OCI-M1 (cell line): ENCODE results near the gene NAV3.
"Not testable (repeated sequence)": the region's sequence is repeated elsewhere in the genome, so short reads cannot be mapped to it uniquely, and the experiment has no call there.

Experiments
- DNase-seq: peaks from one replicate; lab custom pipeline; 2025; lab: John Stamatoyannopoulos, UW

NAV3 gene

DNA sequence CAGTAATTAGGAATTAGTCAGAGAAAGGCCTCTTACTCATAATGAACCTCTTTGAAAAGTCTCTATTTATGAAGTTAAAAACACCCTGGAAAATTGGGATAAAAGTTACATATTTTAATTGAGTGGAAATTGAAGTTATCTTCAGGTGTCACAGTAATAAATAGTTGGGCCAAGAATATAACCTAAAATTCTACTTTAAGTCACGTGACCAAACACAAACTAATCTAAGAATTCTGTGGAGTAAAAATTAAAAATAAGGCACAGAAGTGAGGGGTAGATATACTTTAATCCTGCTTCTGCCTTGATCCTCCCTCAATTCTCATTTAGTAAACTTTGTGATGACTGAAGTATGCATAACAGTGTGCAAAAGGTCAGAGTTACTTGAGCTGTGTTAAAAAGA, 226.4 kb downstream of the NAV3 start:
- DNase-seq: no peak

DNA sequence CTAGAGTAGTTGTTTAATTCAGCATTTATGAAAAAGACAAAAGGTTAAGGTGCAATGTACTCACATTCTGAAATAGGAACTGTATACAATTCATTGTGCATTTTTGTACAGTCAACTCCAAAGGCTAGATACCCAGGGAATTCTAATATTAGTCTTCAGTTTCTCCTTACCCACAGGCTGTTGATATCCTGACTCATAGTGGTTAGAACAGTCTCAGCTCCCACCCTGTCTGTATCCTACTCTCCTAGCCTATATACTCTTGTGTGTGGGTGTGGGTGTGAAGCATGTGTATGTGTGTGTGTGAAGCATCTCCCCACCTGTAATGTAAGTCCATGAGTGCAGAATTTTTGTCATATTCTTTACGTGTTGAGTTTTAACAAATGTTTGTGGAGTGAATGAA, 229.5 kb downstream of the NAV3 start:
- DNase-seq: no peak

DNA sequence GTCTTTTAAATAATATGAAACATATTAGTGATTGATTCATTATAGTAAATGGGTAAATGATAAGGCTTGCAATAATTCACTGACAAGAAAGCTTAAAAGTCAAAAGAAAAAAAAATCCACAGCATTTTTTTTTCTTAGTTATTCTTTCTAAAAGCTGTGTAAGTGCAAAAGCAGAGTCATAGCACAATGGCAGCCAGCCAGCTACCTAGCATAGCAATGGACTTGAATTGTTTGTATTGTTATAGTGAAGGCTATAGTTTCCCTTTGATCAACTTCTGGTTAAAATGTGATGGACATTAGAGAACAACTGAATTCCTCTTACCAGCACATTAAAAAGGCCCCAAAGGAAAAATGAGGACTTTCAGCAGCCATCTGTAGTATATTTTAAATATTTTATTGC, 232.1 kb downstream of the NAV3 start:
- peak; percentile 80 for DNase-seq

DNA sequence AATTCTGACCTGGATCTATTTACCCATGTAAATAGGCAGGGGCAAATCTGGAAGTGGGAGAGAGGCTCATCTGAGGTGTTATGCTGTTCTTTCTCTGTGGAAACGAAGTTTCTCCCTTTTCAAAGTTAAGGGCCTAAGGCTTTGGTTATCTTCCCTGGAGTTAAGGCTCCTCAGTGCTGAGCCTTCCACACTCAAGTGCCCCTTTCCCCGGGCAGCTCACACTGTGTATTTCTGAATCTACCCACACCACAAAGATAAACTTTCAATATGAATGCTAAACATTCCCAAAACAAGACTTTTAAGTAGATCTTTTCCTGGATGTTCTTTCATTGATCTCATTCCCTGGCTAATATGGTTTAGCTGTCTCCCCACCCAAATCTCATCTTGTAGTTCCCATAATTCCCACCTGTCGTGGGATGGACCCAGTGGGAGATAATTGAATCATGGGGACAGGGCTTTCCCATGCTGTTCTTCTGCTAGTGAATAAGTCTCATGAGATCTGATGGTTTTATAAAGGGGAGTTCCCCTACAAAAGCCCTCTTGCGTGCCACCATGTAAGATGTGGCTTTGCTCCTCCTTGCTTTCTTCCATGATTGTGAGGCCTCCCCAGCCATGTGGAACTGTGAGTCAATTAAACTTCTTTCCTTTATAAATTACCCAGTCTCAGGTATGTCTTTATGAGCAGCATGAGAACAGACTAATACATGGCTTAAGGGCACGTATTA, 251.1 kb downstream of the NAV3 start:
- DNase-seq: no peak

DNA sequence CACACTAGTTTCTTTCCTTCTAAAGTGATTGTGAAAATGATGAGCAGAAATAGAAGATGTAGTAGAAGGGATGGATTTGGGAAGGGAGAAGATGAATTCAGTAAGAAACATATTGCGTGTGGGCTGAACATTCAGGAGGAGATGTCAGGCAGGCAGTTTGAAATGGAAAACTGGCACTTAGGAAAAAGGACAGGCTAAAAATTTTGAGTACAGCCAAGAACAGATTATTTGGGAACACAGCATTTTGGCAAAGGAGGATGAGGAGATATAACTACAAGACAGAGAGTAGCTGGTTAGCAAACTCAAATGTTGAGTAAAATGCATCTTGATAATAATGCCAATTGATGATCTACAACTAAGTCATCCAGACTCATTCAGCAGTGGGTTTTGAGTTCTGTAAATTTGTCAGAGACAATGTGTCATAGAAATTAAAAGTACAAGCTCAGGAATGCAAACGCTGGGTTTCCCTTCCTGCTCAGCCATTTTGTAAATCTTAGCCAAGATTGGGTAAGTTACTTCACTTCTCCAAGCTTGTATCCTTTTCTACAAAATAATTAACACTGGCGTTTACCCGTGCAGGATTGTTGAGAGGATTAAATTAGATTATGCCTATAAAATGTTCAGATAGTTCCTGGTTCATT, 255.0 kb downstream of the NAV3 start:
- DNase-seq: no peak

DNA sequence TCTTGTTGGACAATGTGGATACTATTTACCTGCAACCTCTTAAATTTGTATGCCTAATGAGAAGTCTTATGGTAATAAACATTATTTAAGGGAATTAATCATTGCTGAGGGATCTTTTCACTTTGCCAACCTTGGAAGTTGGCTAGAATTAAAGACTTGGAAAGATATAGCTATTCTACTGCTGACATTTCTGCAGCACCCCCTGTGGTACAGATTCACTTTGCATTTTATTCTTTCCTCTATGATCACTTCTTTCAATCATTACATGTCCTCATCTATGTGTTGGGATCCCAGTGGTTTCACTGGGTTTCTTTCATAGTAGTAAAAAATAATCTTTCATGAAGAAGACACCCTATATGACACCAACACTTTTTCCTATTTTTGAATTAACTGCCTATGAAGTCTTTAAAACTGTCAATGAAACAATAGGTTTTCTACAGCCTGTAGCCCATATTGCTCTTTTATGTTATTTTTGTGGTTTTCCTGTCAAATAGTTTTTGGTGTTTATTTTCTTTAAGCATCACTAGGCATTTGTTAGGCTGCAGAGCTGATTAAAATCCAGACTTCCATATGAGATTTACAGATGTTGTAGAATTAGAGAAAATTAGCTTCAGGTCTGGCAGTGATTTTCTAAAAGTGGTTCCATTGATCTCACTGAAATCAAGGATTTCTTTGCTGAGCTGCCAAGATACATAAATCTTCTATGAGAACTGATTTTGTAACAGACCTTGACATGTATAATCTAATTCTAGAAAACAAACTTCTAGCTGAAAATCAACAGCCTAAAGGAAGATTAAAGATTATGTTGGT, 256.1 kb downstream of the NAV3 start:
- DNase-seq: peak; percentile 34

DNA sequence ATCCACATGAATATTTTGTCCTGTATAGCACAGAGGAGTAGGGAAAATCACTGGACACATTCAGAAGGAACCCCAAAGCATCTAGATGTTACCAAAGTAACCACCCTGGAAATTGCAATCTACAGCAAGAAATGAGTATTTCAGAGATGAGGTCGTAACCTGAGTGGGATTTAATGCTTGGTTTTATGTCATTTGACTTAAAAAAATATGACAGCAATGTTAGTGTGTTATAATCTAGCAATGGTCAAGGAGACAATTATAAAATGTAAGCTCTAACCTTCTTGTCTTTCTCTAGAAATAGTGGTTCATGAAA, 256.6 kb downstream of the NAV3 start:
- no peak for DNase-seq

DNA sequence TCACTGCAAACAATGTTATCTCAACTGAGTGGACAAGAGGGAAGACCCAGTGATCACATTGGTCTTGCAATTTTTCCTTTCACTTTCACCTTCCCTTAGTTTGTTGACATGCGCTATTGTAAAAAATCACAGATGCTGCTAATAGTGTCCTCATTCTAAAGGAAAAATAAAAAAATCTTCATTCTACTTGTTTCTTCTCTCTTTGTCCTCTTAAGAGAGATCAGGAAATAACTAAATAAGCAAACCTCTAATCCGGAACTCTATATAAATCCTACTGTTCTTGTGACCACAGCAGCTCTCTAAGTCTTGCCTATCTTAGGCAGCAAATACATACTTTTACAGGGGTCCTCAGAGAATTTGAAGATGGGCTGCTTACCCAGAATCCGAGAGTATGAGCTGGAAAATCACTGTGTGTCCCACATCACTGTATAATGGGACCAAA, 257.7 kb downstream of the NAV3 start:
- DNase-seq: peak; percentile 73

DNA sequence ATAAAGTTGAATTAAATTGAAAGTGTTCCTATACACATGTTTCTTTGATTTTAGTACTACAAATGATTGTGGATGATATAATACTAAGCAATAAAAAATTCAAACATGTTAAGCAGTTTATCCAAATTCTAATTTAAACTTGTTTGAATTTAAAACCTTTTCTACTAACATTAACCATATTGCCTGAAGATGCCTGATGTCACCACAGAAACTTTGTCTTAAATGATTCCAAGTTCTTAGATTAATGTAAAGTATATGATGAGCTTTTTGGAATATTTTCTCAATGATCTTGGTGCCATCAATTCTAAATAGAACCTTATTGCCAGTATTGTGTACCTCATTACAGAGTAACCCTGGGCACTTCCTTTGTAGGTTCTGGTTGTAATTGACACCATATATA, 259.6 kb downstream of the NAV3 start:
- DNase-seq: no peak

DNA sequence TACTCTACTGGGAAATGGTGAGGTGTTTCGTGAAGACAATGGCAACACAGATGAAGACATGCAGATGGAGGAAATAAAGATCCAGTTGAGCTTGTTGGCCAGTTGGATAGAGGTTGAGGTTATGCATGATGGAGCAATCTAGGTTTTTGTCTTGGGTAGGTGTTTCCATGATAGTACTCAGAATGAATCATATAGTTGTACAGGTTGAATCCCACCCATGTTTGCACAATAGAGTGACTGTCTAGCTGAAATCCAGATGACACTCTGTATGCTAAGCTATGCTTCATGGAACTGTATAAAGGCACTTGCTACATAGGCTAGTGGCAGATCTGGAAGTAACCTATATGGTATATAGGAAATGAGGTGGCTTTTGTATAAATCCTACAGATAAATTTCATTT, 264.9 kb downstream of the NAV3 start:
- no peak for DNase-seq

DNA sequence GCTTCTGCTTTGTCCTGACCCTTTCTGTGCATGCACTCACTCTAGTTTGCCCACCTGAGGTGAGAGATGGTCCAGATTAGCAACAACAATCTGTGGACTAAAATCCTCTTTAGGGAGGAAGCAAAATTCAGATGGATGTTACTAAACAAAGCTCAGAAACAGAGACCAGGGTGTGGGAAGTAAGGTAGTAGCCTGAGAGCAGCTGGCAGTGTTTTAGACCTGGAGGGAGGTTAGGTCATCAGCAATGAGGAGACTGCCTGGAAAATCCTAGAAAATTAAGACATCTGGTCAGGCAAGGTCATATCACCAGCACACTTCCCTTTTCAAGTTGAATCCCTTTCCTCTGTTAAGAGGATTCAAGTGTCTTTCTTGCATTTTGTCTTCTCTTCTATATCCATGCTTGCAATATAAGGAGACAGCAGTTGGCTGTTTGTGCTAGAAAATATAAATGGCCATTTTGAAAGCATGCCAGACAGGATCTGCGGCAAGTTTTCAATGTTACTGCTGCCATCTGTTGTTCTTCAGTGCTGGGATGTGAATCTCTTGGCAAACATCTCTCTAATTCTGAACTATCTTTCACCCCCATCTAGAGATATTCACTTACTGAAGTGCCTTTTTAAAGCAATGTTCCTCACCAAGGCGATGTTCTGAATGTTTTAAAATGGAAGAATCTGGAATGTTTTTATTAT, 266.4 kb downstream of the NAV3 start:
- DNase-seq: no peak

DNA sequence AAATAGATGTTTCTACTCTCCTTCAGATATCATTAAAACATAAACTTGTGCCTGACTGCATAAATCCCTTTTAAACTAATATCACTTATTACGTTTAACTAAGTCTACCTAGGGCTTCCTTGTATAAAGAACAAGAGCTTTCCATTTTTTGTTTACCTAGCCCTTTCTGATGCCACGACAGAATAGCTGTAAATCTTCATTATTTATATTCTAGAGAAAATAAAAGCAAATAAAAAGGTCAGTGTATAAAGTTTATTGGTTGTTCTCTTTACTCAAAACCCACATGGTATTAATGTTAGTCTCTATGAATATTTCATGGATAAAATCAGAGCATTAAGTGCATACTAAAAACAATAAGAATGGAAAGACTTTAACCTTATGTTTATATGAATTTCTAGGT, 269.1 kb downstream of the NAV3 start:
- DNase-seq: no peak

DNA sequence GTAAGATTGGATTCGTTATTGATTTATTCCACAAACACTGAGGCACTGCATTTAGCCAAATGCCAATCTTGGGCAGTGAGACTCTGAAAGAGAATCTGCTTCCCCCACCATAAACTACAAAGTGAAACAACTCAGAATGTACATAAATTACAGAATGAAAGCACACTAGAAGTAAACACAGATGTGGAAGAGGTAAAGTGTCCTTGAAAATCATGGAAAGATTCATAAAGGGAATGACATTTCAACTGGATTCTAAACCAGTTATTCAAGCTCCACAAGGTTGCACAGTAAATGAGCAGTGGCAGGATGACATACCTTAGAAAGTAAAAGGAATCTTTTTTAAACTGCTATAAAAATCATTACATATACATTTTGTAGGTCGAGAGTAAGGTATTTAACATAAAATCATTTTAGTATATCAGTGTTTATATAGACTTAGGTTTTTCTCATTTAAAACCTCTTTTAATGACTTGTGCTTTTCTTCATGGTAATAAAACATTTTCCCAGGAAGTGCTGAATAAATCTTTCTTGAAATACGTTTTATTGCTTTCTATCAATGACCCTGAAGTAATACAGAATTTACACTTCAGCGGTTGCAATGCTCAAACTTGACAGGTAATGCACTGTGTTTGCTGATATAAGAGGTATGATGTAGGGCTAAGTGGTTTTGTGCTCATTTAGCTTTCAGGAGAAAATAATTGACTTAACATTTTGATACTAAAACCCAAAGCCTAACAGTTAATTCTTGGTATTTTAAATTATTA, 270.6 kb downstream of the NAV3 start:
- no peak for DNase-seq

DNA sequence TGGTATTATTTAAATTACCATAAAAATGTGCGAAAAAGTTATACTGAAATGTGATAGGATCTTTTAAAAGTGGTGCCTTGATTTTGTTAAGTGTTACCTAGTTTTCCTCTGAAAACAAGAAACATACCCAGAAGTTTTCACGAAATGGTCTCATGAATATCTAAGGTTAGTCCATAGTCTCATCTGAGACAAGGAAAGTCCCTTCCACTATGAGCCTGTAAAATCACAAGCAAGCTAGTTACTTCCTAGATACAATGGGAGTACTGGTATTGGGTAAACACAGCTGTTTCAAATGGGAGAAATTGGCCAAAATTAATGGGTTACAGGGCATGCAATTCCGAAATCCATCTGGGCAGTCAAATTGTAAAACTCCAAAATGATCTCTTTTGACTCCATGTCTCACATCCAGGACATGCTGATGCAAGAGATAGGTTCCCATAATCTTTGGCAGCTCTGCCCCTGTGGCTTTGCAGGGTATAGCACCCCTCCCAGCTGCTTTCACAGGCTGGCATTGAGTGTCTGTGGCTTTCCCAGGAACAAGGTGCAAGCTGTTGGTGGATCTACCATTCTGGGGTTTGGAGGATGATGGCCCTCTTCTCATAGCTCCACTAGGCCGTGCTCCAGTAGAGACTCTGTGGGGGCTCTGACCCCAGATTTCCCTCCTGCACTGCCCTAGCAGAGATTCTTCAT, 271.4 kb downstream of the NAV3 start:
- DNase-seq: peak; percentile 28

DNA sequence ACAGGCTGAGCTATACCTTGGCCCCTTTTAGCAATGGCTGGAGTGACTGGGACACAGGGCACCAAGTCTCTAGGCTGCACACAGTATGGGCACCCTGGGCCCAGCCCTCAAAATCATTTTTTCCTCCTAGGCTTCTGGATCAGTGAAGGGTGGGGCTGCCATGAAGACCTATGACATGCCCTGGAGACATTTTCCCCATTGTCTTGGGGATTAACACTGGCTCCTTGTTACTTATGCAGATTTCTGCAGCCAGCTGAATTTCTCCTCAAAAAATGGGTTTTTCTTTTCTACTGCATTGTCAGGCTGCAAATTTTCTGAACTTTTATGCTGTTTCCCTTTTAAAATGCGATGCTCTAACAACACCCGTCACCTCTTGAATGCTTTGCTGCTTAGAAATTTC, 272.1 kb downstream of the NAV3 start:
- DNase-seq: not testable (repeated sequence)

DNA sequence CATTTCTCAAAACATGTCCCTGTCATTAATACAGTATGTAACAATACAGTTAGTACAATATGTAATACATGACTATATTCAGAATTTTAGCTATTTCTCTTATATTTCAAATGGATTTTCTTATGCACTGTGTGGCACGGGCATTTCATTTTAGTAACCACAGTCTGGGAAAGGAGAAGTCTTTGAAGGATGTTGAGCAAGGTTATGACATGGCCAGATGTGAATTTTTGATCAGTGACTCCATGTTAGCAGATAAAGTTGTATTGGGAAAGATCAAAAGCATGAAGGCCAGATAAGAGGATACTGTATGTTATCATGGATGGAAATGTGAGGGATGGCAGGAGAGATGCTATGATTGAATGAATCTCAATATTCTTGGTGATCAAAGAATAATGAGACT, 285.2 kb downstream of the NAV3 start:
- no peak for DNase-seq

DNA sequence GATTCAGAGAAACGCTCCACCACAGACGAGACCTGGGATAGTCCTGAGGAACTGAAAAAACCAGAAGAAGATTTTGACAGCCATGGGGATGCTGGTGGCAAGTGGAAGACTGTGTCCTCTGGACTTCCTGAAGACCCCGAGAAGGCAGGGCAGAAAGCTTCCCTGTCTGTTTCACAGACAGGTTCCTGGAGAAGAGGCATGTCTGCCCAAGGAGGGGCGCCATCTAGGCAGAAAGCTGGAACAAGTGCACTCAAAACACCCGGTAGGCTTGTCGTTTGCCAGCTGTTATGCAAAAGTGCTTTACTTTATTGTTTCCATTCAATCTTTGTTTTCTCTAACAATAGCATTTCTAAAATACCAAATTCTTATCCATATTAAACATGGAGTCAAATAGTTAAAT, 287.3 kb downstream of the NAV3 start:
- DNase-seq: peak; percentile 47

DNA sequence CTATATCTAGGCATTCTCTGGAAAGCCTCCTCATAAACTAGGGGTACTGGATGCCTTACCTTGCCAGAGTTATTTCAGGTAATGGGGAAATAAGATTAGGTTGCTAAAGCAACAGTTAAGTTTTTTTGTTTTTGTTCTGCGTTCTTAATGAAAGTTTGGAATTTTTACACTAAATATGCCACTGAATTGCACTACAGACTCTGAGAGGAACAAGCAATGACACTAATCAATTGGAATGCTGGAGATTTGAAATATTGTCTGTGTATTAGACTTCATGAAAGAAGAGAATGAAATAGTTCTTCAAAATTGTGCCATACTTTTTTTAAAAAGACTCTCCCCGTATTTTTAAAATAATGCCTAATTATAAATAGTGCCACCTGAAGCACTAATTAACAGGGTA, 287.8 kb downstream of the NAV3 start:
- DNase-seq: no peak

DNA sequence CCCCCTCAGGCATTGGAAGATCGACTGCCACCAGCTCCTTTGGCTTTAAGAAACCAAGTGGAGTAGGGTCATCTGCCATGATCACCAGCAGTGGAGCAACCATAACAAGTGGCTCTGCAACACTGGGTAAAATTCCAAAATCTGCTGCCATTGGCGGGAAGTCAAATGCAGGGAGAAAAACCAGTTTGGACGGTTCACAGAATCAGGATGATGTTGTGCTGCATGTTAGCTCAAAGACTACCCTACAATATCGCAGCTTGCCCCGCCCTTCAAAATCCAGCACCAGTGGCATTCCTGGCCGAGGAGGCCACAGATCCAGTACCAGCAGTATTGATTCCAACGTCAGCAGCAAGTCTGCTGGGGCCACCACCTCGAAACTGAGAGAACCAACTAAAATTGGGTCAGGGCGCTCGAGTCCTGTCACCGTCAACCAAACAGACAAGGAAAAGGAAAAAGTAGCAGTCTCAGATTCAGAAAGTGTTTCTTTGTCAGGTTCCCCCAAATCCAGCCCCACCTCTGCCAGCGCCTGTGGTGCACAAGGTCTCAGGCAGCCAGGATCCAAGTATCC, 288.7 kb downstream of the NAV3 start:
- DNase-seq: no peak

DNA sequence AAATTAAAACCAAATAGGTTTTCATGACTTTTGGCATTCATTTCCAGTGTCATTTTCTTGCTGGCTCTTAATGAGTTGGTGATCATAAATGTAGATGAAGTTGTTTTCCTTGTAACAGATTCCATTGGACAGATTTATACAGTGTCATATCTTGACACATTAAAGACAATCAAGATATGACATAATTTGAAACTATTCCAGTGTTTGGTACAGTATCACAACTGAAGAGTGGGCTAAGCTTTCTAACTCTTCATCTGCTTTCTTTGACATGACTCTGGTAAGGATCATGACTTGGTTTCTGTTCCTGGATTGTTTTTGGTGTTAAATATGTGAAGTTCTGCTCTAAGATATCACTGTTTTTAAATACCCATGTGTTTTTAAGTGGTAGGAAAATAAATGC, 289.6 kb downstream of the NAV3 start:
- DNase-seq: no peak
